ENCODE results near the gene PDE7B.
A peak's percentile ranks its signal among the peaks of the same experiment; 100 is the strongest.

The PDE7B gene

DNA sequence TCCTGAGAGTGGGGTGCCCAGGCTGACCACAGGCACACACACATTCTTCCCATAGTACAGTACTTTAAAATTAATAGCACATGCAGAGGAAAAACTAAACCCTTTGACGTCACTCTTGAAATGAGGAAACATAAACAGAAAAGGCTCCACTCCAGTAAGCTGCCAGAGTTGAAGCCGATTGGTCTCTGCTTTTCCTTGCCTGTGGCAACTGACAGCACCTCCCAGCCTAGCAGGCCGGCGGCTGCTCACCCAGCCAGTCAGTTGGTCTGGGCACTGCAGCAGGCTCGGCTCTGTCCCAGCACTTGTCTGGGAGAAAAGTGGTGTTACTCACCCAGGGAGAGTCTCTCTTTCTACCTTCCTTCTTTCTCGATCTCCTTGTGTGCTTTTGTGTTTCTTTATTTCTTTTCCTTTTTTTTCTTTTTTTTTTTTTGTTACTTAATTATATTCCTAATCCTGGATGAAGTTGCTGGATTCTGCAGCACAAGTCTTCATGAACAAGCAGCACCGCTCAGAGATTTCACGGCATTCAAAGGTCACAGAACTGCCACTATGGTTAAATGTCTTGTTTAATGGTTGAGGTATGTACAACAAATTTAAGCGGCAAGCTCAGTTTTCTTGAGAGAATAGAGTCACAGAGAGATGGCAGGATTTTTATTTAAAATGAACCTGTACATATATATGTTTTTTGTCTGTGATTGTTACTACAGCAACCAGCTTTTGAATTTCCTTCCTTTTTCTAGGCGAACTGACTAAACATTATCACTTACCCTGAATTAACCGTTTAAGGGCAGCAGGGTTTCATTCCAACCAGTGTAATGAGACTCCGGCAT, at the start of gene PDE7B:
PDE7B (plus strand) TSS at position 260 of the 830 bp plus-strand sequence.
- peak in 1 of 2 donors; percentile 2 for DNase-seq (ENCODE audit: low read depth in 2 of 2, low spot score in 1 of 2)

- DNase-seq (ENCODE audit: low read depth in 2 of 2, low spot score in 1 of 2): no peak
Measured at GRCh38 chr6:135801755-135802465, 49.6 kb upstream of the PDE7B start.

GRCh38 chr6:135810486-135810885, 41.0 kb upstream of the PDE7B start:
- no peak for DNase-seq (ENCODE audit: low read depth in 2 of 2, low spot score in 1 of 2)

GRCh38 chr6:135811170-135811569, 40.3 kb upstream of the PDE7B start:
- no peak for DNase-seq (ENCODE audit: low read depth in 2 of 2, low spot score in 1 of 2)

DNA sequence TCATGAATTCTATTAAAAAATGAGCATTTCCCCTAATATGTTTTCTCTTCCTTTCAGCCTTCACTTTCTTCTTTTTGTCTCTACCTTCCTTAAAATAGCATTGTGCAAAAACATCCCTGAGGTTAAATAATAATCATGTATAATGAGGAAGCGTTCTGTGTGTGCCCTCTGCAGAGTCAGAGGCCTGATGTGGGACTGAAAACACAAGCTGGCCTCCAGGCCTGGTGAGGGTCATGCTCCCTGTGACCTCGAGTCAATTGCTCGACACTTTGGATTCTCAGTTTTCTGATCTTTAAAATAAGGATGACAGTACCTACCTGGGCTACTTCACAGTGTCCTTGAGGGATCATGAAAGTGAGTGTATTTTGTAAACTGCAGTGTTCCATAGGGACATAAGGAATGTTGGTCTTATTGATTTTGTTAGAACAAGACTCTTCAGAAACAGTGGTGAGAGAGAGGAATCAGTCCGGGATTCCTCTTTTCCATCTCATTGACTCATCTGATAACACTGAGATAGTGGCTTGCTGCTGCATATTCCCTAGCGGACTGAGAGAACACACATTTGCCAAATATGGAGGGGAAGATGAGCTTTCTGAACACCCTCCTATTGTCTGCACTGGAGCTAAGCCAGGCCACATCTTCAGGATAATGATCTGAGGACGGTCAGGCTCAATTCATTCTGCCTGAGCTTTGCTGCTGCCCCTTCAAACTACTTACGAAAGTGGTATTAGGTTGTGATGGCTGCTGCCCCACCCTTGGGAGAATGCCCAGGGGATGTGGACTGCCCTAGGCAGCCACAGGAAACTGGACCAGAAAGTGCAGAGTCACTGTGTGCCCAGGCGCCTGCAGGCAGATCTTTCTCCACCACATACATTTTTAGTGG, 39.6 kb upstream of the PDE7B start:
- DNase-seq (ENCODE audit: low read depth in 2 of 2, low spot score in 1 of 2): no peak

DNA sequence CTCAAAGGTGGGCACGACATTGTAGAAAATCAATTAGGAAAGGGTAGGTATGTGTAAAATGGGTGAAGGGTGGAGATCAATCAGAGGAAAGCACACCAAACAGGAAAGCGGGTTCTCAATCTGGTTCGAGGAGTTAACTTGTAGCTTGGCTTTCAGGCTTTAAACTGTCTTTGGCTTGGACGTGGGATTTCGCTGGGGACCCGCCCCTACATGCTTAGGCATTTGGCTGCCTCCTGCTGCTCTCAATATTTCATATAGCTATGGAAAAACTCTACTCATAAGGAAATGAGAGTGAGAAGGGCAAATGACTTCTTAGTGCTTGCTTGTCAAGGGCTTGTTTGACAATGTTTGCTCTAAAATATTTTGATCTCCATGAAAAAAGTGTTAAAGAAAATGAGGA, 38.1 kb upstream of the PDE7B start:
- no peak for DNase-seq (ENCODE audit: low read depth in 2 of 2, low spot score in 1 of 2)

GRCh38 chr6:135814043-135814442, 37.5 kb upstream of the PDE7B start:
- DNase-seq (ENCODE audit: low read depth in 2 of 2, low spot score in 1 of 2): no peak

- no peak for DNase-seq (ENCODE audit: low read depth in 2 of 2, low spot score in 1 of 2)
Measured at GRCh38 chr6:135815216-135815615, 36.3 kb upstream of the PDE7B start.

- DNase-seq (ENCODE audit: low read depth in 2 of 2, low spot score in 1 of 2): no peak
Measured at GRCh38 chr6:135817035-135817434, 34.5 kb upstream of the PDE7B start.

GRCh38 chr6:135819665-135820064, 31.8 kb upstream of the PDE7B start:
- no peak for DNase-seq (ENCODE audit: low read depth in 2 of 2, low spot score in 1 of 2)

GRCh38 chr6:135820340-135820739, 31.2 kb upstream of the PDE7B start:
- DNase-seq (ENCODE audit: low read depth in 2 of 2, low spot score in 1 of 2): no peak

- DNase-seq (ENCODE audit: low read depth in 2 of 2, low spot score in 1 of 2): no peak
Measured at GRCh38 chr6:135823851-135824250, 27.6 kb upstream of the PDE7B start.

DNA sequence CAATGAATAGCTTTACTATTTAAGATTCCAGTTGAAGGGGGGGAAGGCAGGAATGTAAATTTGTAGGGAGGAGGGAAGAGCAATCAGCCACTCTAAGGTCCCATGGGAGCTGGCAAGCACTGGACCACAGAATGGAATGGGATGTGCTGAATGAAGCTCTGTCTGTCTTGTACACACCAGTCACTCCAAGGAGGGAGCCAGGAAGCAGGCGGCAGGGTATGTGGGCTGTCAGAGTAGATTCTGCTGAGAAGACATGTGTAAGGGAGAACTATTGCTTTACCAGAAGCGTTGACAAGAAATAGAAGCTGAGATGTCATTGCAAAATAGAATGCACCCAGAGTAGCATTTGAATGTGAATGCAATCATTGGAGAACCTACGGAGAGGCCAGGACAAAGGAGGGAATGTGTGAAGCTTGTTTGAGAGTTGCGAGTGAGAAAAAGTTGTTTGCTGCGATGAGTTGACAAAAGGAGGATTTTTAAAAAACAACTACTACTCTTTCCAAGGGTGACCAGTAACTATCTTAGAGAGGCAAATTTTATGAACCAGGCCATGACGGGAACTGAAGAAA, 25.2 kb upstream of the PDE7B start:
- DNase-seq (ENCODE audit: low read depth in 2 of 2, low spot score in 1 of 2): no peak

DNA sequence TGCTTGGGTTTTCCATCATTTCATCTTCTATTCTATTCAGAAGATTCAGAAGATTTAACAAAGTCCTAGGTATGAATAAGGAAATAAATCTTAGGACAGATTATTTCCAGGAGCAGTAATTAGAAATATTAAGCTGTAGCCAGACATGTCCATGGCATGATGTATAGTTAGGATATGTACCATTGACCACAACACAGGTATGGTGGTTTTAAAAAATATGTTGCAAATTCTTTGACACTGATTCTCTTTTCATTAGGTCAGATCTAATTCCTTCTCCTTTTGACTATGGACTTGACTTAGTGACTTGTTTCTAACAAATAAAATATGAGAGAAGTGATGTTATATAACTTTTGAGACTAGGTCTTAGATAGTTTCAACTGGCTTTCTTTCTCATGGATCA, 23.5 kb upstream of the PDE7B start:
- no peak for DNase-seq (ENCODE audit: low read depth in 2 of 2, low spot score in 1 of 2)

DNA sequence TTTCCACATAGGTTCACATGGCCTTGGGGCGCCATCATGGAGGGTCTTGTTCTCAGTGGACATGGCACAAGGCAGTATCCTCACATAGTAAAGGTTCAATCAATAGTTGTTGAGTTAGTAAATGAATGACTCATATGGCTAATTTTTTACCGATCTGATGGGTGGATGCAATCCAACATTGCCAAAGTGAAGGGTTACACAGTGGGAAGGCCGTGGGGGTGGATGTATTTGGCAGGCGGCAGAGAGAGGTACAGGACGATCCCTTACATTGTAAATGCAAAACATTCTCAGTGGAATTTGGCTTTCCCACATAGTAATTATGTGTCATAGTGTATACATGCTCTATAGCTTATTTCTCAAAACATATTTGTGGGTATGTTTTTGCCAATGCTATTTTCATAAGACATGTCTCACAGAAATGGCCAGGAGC, 21.0 kb upstream of the PDE7B start:
- no peak for DNase-seq (ENCODE audit: low read depth in 2 of 2, low spot score in 1 of 2)

DNA sequence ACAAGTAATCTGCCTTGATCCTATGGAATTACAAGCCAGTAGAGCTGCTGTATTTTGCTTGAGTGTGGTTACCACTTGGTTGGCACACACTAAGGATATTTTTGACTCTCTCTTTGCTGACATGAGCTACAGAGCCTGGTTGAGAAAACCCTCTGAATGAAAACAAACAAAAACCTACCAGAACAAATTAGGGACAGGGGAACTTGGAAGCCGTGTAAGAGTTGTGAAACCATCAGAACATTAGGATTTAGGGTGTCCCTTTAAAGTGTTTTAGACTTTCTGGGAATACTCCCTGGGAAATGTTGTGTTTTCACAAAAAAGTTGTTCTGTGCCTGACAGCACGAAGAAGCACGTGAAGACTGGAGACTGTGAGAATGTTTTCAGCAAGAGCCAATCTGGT, 20.5 kb upstream of the PDE7B start:
- DNase-seq (ENCODE audit: low read depth in 2 of 2, low spot score in 1 of 2): no peak

GRCh38 chr6:135832166-135832565, 19.3 kb upstream of the PDE7B start:
- no peak for DNase-seq (ENCODE audit: low read depth in 2 of 2, low spot score in 1 of 2)

- no peak for DNase-seq (ENCODE audit: low read depth in 2 of 2, low spot score in 1 of 2)
Measured at GRCh38 chr6:135833771-135834170, 17.7 kb upstream of the PDE7B start.

DNA sequence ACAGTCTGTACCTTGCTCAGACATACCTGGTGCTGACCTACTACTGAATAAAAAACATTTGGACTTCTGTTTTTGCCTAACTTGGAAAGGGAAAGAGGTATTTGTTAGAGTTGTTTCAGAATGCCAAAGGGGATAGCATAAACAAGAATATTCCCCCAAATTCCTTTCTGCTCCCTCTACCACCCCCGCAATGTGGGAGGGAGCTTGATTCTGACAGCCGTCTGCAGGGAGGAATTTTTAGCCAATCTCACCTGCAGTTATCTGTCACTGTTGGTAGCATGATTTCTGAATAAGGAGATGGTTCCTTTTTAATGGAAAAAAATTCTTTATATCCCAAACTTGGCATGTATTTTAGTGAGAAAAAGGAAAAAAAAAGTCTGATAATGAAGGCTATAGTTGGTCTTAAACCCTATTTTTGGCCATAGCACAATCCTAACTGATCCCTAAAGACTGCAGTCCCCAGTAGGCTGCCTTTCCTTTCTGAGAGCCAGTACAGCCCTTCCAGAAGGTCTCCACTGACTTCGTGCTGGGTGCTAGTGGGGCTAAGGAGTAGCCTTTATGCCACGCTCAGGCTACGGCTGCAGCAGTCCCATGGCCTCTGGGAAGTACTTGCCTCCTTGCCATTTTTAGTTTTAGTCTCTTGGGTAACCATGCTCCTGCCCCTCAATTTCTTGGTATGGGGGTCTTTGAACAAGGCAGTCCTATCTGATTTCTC, 13.6 kb upstream of the PDE7B start:
- no peak for DNase-seq (ENCODE audit: low read depth in 2 of 2, low spot score in 1 of 2)

DNA sequence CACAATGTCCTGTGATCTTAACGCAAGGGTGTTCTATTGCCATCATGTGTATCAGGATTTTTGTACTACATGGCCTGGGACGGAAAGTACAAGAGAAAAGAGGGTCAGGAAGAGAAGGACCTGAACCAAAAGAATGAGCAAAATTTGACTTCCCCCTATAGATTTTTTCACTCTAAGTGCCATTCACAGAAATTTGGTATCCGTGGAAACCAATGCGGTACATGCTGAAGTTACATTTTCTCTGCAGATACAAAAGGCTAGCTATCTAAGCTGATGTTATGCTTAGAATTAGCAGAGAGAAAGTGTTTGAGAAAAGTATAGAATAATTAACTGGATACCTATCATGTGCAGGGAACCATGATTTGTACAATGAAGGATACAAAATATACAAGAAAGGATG, 12.4 kb upstream of the PDE7B start:
- no peak for DNase-seq (ENCODE audit: low read depth in 2 of 2, low spot score in 1 of 2)
